HG02884 (cell line): ENCODE results near the gene RSPH6A.
"Not testable (repeated sequence)": the region's sequence is repeated elsewhere in the genome, so short reads cannot be mapped to it uniquely, and the experiment has no call there.

Experiments
- ATAC-seq: cut with Tn5 transposase; IDR thresholded peaks from one replicate; pipeline ENCODE4 v1.9.1; 2021; ENCODE audit warnings: mild to moderate bottlenecking, moderate library complexity; ENCODE audit not compliant: unreplicated experiment

Gene RSPH6A

GRCh38 chr19:45766869-45767346 is 48.2 kb downstream of the RSPH6A start:
- ATAC-seq = no peak

GRCh38 chr19:45766296-45766868 is 48.7 kb downstream of the RSPH6A start:
- no peak for ATAC-seq

- no peak for ATAC-seq
These were observed 49.3 kb downstream of the RSPH6A start for GRCh38 chr19:45765702-45766295.

- no peak for ATAC-seq
These were observed 50.0 kb downstream of the RSPH6A start for GRCh38 chr19:45764945-45765701.

- no peak for ATAC-seq
These were observed 50.6 kb downstream of the RSPH6A start for GRCh38 chr19:45764475-45764874.

- ATAC-seq = no peak
These were observed 51.3 kb downstream of the RSPH6A start for GRCh38 chr19:45763691-45764294.

GRCh38 chr19:45762870-45763631 is 52.1 kb downstream of the RSPH6A start:
- no peak for ATAC-seq

- ATAC-seq = no peak
These were observed 53.4 kb downstream of the RSPH6A start for GRCh38 chr19:45761714-45762113.

GRCh38 chr19:45758921-45759320 is 56.2 kb downstream of the RSPH6A start:
- ATAC-seq = no peak

- no peak for ATAC-seq
These were observed 57.4 kb downstream of the RSPH6A start for GRCh38 chr19:45757695-45758094.

GRCh38 chr19:45754323-45754722 is 60.8 kb downstream of the RSPH6A start:
- no peak for ATAC-seq

GRCh38 chr19:45753548-45753947 is 61.6 kb downstream of the RSPH6A start:
- no peak for ATAC-seq

GRCh38 chr19:45752639-45753038 is 62.5 kb downstream of the RSPH6A start:
- no peak for ATAC-seq

GRCh38 chr19:45751483-45751882 is 63.6 kb downstream of the RSPH6A start:
- not testable (repeated sequence) for ATAC-seq

GRCh38 chr19:45747513-45747912 is 67.6 kb downstream of the RSPH6A start:
- no peak for ATAC-seq

- no peak for ATAC-seq
These were observed 68.2 kb downstream of the RSPH6A start for GRCh38 chr19:45746866-45747265.
